ENCODE results near the gene HK1. TPM values are rescaled to one million over a fixed set of nuclear protein-coding genes. Genes with fewer than 3 reads are reported as not detected.

Gene HK1
- total and polyA plus RNA-seq, 4 donors, result 53.9 to 144 (median 126) TPM

DNA sequence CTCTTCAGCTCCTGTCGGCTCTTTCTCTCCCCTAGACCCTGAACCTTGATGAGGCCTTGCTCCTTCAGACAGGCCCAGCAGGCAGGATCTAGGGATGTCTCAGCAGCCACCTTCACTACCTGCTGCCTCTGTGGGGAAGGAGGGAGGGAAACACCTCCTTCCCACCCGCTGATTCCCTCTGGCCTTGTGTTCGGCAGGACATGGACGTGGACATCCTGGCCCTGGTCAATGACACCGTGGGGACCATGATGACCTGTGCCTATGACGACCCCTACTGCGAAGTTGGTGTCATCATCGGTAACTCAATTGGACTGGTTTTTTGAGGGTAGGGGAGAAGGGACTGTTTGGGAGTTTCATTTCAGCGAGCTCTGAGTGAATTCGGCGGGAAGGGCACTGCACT lies 37.8 kb upstream of the HK1 start:
- DNase-seq (ENCODE audit: low read depth in 4 of 6, low spot score in 6 of 6), result no peak
- WGBS (ENCODE audit: insufficient coverage), result 96% methylated on average over 6 of the region's 11 CpGs
- H3K4me3 ChIP-seq (ENCODE audit: low read depth, low read length), result no peak overlapping the region
- peaks cover 4% of the 10 kb centered on the region for H3K27me3 ChIP-seq (ENCODE audit: control insufficient read depth, insufficient read depth, low read length)
- peaks cover 11% of the 10 kb centered on the region for H3K4me1 ChIP-seq (ENCODE audit: control insufficient read depth, insufficient read depth, low read length)
- no peak overlapping the region for H3K27ac ChIP-seq (ENCODE audit: low read depth, low read length)
- H3K9me3 ChIP-seq (ENCODE audit: control insufficient read depth, insufficient read depth, low read length), result no peaks in the 10 kb centered on the region
- no peaks in the 10 kb centered on the region for H3K36me3 ChIP-seq (ENCODE audit: control insufficient read depth, insufficient read depth, low read length)

- Histone ChIP-seq H3K27ac (ENCODE audit: low read depth, low read length) (no peak overlapping the region), H3K36me3 (ENCODE audit: control insufficient read depth, insufficient read depth, low read length) (no peaks in the 10 kb centered on the region), H3K9me3 (ENCODE audit: control insufficient read depth, insufficient read depth, low read length) (no peaks in the 10 kb centered on the region), H3K27me3 (ENCODE audit: control insufficient read depth, insufficient read depth, low read length) (peaks cover 7% of the 10 kb centered on the region), H3K4me1 (ENCODE audit: control insufficient read depth, insufficient read depth, low read length) (peaks cover 11% of the 10 kb centered on the region), H3K4me3 (ENCODE audit: low read depth, low read length) (no peak overlapping the region)
- WGBS (ENCODE audit: insufficient coverage), result 70% methylated on average over 3 of the region's 7 CpGs
- DNase-seq (ENCODE audit: low read depth in 4 of 6, low spot score in 6 of 6), result no peak
These were observed 36.7 kb upstream of the HK1 start for GRCh38 chr10:69241575-69241974.

DNA sequence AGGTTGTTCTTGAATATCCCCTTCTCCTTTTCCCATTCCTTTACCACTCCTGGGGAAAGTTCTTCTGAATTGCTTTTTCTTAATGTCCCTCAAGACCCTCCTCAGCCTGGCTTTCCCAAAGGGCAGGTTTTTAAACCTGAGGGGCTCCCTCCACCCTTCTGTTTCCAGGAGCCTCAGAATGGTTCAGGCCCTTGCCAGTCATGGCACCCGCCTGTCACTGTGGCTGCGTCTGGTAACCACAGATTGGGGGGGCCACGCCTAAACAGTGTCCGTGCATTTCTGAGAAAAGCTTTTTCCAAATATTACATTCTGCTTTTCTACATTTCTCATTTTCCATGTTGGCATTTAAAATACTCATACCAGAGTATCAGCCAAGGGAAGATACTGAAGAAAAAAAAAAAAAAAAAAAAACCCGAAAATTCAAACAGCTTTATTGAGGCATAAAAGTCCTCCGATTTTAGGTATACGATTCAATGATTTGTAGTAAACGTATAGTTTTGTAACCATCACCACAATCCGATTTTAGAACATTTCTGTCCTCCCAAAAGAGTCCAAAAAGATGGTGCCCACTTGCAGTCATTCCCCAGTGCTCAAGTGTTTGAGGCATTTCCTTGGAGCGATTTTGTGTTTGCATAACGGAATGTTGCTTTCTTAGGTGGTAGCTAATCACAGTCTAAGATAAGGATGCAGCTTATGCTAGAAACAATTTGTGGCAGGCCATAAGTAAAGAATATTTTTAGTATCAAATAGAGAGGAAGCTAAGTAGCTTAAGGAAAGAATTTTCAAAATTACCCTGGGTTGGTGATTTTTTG lies 36.0 kb upstream of the HK1 start:
- Histone ChIP-seq H3K4me3 (ENCODE audit: low read depth, low read length) (no peak overlapping the region), H3K27me3 (ENCODE audit: control insufficient read depth, insufficient read depth, low read length) (peaks cover 7% of the 10 kb centered on the region), H3K4me1 (ENCODE audit: control insufficient read depth, insufficient read depth, low read length) (peaks cover 11% of the 10 kb centered on the region), H3K9me3 (ENCODE audit: control insufficient read depth, insufficient read depth, low read length) (no peaks in the 10 kb centered on the region), H3K36me3 (ENCODE audit: control insufficient read depth, insufficient read depth, low read length) (no peaks in the 10 kb centered on the region), H3K27ac (ENCODE audit: low read depth, low read length) (no peak overlapping the region)
- DNase-seq (ENCODE audit: low read depth in 4 of 6, low spot score in 6 of 6), result peak in 1 of 6 donors; percentile 55
- WGBS (ENCODE audit: insufficient coverage), result 74% methylated on average over 3 of the region's 11 CpGs

GRCh38 chr10:69242852-69243212 lies 35.5 kb upstream of the HK1 start:
- Histone ChIP-seq H3K4me1 (ENCODE audit: control insufficient read depth, insufficient read depth, low read length) (peaks cover 8% of the 10 kb centered on the region), H3K27ac (ENCODE audit: low read depth, low read length) (peak overlapping the region; percentile 57), H3K27me3 (ENCODE audit: control insufficient read depth, insufficient read depth, low read length) (peaks cover 7% of the 10 kb centered on the region), H3K36me3 (ENCODE audit: control insufficient read depth, insufficient read depth, low read length) (no peaks in the 10 kb centered on the region), H3K9me3 (ENCODE audit: control insufficient read depth, insufficient read depth, low read length) (no peaks in the 10 kb centered on the region), H3K4me3 (ENCODE audit: low read depth, low read length) (no peak overlapping the region)
- peak in 4 of 6 donors; percentile 45 to 91 (median 68) for DNase-seq (ENCODE audit: low read depth in 4 of 6, low spot score in 6 of 6)
- WGBS (ENCODE audit: insufficient coverage), result 36% methylated on average over 5 of the region's 5 CpGs

- Histone ChIP-seq H3K36me3 (ENCODE audit: control insufficient read depth, insufficient read depth, low read length) (peaks cover 7% of the 10 kb centered on the region), H3K4me3 (ENCODE audit: low read depth, low read length) (no peak overlapping the region), H3K27ac (ENCODE audit: low read depth, low read length) (no peak overlapping the region), H3K9me3 (ENCODE audit: control insufficient read depth, insufficient read depth, low read length) (no peaks in the 10 kb centered on the region), H3K27me3 (ENCODE audit: control insufficient read depth, insufficient read depth, low read length) (peaks cover 9% of the 10 kb centered on the region), H3K4me1 (ENCODE audit: control insufficient read depth, insufficient read depth, low read length) (peaks cover 7% of the 10 kb centered on the region)
- 91% methylated on average over 10 of the region's 10 CpGs for WGBS (ENCODE audit: insufficient coverage)
- DNase-seq (ENCODE audit: low read depth in 4 of 6, low spot score in 6 of 6), result no peak
These were observed 34.5 kb upstream of the HK1 start for GRCh38 chr10:69243817-69244216.

GRCh38 chr10:69246036-69246435 lies 32.3 kb upstream of the HK1 start:
- H3K36me3 ChIP-seq (ENCODE audit: control insufficient read depth, insufficient read depth, low read length), result peaks cover 7% of the 10 kb centered on the region
- H3K27me3 ChIP-seq (ENCODE audit: control insufficient read depth, insufficient read depth, low read length), result peaks cover 5% of the 10 kb centered on the region
- WGBS (ENCODE audit: insufficient coverage), result 100% methylated on average over 2 of the region's 5 CpGs
- no peak overlapping the region for H3K4me3 ChIP-seq (ENCODE audit: low read depth, low read length)
- H3K4me1 ChIP-seq (ENCODE audit: control insufficient read depth, insufficient read depth, low read length), result peaks cover 7% of the 10 kb centered on the region
- no peak overlapping the region for H3K27ac ChIP-seq (ENCODE audit: low read depth, low read length)
- no peak for DNase-seq (ENCODE audit: low read depth in 4 of 6, low spot score in 6 of 6)
- no peaks in the 10 kb centered on the region for H3K9me3 ChIP-seq (ENCODE audit: control insufficient read depth, insufficient read depth, low read length)

DNA sequence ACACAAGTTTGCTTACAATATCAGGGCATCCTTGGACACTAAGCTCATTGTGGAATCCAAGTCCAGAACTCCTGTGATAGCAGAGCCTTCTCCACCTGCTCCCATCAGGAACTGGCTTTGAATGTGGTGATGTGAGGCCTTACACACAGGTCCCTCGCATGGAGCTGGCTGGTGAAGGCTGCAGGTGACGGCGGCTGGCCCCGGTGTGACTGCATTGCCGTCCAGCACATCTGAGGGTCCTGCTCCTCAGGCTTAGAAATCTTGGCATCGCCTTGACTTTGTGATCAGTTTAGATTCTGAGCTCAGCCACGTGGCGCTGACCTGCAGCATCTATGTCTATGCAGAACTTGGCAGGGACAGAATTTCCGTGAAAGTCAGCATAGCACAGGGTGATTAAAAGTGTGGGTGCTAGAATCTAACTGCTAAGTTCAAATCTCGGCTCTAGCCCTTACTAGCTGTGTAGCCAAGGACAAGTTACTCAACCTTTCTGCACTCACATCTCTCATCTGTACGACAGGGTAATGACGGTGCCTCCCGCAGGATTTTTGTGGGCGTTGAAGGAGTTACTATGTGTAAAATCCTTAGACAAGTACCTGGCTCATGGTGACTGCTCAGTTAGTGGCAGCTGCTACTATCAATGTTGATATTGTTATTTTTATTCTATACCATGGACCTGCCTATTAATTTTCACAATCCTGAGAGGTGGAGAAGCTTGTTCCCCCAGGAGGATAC lies 31.5 kb upstream of the HK1 start:
- over 99% methylated on average over 7 of the region's 14 CpGs for WGBS (ENCODE audit: insufficient coverage)
- Histone ChIP-seq H3K4me1 (ENCODE audit: control insufficient read depth, insufficient read depth, low read length) (peaks cover 7% of the 10 kb centered on the region), H3K4me3 (ENCODE audit: low read depth, low read length) (no peak overlapping the region), H3K27ac (ENCODE audit: low read depth, low read length) (no peak overlapping the region), H3K9me3 (ENCODE audit: control insufficient read depth, insufficient read depth, low read length) (no peaks in the 10 kb centered on the region), H3K36me3 (ENCODE audit: control insufficient read depth, insufficient read depth, low read length) (peaks cover 7% of the 10 kb centered on the region), H3K27me3 (ENCODE audit: control insufficient read depth, insufficient read depth, low read length) (peaks cover 5% of the 10 kb centered on the region)
- DNase-seq (ENCODE audit: low read depth in 4 of 6, low spot score in 6 of 6), result no peak

DNA sequence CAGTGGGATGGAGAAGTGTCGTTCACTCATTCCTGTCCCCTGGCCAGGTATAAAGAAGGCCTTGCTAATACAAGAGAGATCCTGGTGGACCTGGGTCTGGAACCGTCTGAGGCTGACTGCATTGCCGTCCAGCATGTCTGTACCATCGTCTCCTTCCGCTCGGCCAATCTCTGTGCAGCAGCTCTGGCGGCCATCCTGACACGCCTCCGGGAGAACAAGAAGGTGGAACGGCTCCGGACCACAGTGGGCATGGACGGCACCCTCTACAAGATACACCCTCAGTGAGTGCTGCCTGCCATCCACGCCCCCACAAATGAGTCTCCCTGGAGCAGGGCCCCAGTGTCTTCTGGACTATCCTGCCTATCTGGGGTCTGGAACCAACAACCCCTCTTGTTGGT lies 31.0 kb upstream of the HK1 start:
- no peak overlapping the region for H3K4me3 ChIP-seq (ENCODE audit: low read depth, low read length)
- H3K9me3 ChIP-seq (ENCODE audit: control insufficient read depth, insufficient read depth, low read length), result peaks cover 2% of the 10 kb centered on the region
- 96% methylated on average over 13 of the region's 13 CpGs for WGBS (ENCODE audit: insufficient coverage)
- no peak overlapping the region for H3K27ac ChIP-seq (ENCODE audit: low read depth, low read length)
- peaks cover 7% of the 10 kb centered on the region for H3K4me1 ChIP-seq (ENCODE audit: control insufficient read depth, insufficient read depth, low read length)
- no peak for DNase-seq (ENCODE audit: low read depth in 4 of 6, low spot score in 6 of 6)
- peaks cover 7% of the 10 kb centered on the region for H3K36me3 ChIP-seq (ENCODE audit: control insufficient read depth, insufficient read depth, low read length)
- H3K27me3 ChIP-seq (ENCODE audit: control insufficient read depth, insufficient read depth, low read length), result peaks cover 5% of the 10 kb centered on the region

DNA sequence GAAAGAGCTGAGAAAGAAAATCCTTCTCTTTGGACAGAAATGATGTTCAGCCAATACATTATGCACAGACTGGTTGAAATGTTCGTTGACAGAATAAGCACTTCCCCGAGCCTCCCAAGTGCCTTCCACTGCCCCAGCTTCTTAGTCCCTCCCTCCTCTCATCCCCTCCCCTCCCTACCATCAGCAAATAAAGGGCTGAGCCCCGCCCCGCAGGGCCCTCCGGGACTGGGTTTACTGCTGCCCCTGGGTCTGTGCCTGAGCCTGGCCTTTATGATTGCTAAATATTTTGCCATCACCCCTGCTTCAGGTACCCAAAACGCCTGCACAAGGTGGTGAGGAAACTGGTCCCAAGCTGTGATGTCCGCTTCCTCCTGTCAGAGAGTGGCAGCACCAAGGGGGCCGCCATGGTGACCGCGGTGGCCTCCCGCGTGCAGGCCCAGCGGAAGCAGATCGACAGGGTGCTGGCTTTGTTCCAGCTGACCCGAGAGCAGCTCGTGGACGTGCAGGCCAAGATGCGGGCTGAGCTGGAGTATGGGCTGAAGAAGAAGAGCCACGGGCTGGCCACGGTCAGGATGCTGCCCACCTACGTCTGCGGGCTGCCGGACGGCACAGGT lies 30.1 kb upstream of the HK1 start:
- H3K27ac ChIP-seq (ENCODE audit: low read depth, low read length), result no peak overlapping the region
- WGBS (ENCODE audit: insufficient coverage), result 80% methylated on average over 18 of the region's 24 CpGs
- H3K4me1 ChIP-seq (ENCODE audit: control insufficient read depth, insufficient read depth, low read length), result peaks cover 3% of the 10 kb centered on the region
- no peak overlapping the region for H3K4me3 ChIP-seq (ENCODE audit: low read depth, low read length)
- H3K36me3 ChIP-seq (ENCODE audit: control insufficient read depth, insufficient read depth, low read length), result peaks cover 7% of the 10 kb centered on the region
- peaks cover 2% of the 10 kb centered on the region for H3K9me3 ChIP-seq (ENCODE audit: control insufficient read depth, insufficient read depth, low read length)
- peaks cover 5% of the 10 kb centered on the region for H3K27me3 ChIP-seq (ENCODE audit: control insufficient read depth, insufficient read depth, low read length)
- DNase-seq (ENCODE audit: low read depth in 4 of 6, low spot score in 6 of 6), result no peak
